ENCODE results near the gene KNSTRN.

The KNSTRN gene

GRCh38 chr15:40430271-40430805, 47.8 kb downstream of the KNSTRN start:
- Mint-ChIP-seq H3K4me3 (peak overlapping the region; percentile 22), H3K36me3 (ENCODE audit: low read depth) (no peaks in the 10 kb centered on the region), H3K27me3 (ENCODE audit: low read depth, poor library complexity) (peaks cover 46% of the 10 kb centered on the region), H3K27ac (no peak overlapping the region), H3K4me1 (peaks cover 21% of the 10 kb centered on the region), H3K9me3 (no peaks in the 10 kb centered on the region)
- TF ChIP-seq, protein P1, sequence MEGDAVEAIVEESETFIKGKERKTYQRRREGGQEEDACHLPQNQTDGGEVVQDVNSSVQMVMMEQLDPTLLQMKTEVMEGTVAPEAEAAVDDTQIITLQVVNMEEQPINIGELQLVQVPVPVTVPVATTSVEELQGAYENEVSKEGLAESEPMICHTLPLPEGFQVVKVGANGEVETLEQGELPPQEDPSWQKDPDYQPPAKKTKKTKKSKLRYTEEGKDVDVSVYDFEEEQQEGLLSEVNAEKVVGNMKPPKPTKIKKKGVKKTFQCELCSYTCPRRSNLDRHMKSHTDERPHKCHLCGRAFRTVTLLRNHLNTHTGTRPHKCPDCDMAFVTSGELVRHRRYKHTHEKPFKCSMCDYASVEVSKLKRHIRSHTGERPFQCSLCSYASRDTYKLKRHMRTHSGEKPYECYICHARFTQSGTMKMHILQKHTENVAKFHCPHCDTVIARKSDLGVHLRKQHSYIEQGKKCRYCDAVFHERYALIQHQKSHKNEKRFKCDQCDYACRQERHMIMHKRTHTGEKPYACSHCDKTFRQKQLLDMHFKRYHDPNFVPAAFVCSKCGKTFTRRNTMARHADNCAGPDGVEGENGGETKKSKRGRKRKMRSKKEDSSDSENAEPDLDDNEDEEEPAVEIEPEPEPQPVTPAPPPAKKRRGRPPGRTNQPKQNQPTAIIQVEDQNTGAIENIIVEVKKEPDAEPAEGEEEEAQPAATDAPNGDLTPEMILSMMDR (IDR thresholded peaks at IDR 0.05) = no peak
- peak; percentile 44 for DNase-seq

- H3K4me3 Mint-ChIP-seq = peak overlapping the region; percentile 77
- no peaks in the 10 kb centered on the region for H3K9me3 Mint-ChIP-seq
- no peak overlapping the region for H3K27ac Mint-ChIP-seq
- TF ChIP-seq, protein P1 (IDR thresholded peaks at IDR 0.05) = no peak
- no peaks in the 10 kb centered on the region for H3K36me3 Mint-ChIP-seq (ENCODE audit: low read depth)
- DNase-seq = no peak
- H3K4me1 Mint-ChIP-seq = peaks cover 60% of the 10 kb centered on the region
- peaks cover 50% of the 10 kb centered on the region for H3K27me3 Mint-ChIP-seq (ENCODE audit: low read depth, poor library complexity)
Observed at GRCh38 chr15:40435023-40435709, 52.6 kb downstream of the KNSTRN start.

DNA sequence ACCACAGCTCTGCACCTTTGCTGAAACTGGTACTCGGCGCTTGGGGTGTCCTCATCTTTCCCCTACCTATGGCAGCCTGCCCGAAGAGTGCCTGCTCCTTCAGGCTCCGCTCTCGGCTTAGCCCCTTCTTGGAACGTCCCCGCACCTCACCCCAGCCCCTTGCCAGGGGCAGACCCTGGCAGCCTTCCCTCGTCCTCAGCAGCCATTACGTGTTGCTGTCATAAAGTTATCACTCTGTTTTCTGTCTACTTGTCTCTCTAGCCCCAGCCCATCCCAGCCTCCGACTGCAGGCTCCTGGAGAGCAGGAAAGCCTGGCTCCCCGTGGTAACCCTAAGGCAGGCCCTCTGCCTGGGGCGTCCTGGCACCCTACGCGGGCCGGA, 53.2 kb downstream of the KNSTRN start:
- TF ChIP-seq, protein P1 (IDR thresholded peaks at IDR 0.05) = no peak
- peaks cover 56% of the 10 kb centered on the region for H3K4me1 Mint-ChIP-seq
- no peaks in the 10 kb centered on the region for H3K36me3 Mint-ChIP-seq (ENCODE audit: low read depth)
- no peaks in the 10 kb centered on the region for H3K9me3 Mint-ChIP-seq
- DNase-seq = no peak
- peaks cover 50% of the 10 kb centered on the region for H3K27me3 Mint-ChIP-seq (ENCODE audit: low read depth, poor library complexity)
- H3K27ac Mint-ChIP-seq = peak overlapping the region; percentile 2
- H3K4me3 Mint-ChIP-seq = peak overlapping the region; percentile 77

- Mint-ChIP-seq H3K4me3 (peak overlapping the region; percentile 88), H3K27me3 (ENCODE audit: low read depth, poor library complexity) (peaks cover 50% of the 10 kb centered on the region), H3K4me1 (peaks cover 52% of the 10 kb centered on the region), H3K9me3 (no peaks in the 10 kb centered on the region), H3K27ac (no peak overlapping the region), H3K36me3 (ENCODE audit: low read depth) (no peaks in the 10 kb centered on the region)
- TF ChIP-seq, protein P1 (IDR thresholded peaks at IDR 0.05) = no peak
- peak; percentile 54 for DNase-seq
Observed at GRCh38 chr15:40436116-40436891, 53.8 kb downstream of the KNSTRN start.

DNA sequence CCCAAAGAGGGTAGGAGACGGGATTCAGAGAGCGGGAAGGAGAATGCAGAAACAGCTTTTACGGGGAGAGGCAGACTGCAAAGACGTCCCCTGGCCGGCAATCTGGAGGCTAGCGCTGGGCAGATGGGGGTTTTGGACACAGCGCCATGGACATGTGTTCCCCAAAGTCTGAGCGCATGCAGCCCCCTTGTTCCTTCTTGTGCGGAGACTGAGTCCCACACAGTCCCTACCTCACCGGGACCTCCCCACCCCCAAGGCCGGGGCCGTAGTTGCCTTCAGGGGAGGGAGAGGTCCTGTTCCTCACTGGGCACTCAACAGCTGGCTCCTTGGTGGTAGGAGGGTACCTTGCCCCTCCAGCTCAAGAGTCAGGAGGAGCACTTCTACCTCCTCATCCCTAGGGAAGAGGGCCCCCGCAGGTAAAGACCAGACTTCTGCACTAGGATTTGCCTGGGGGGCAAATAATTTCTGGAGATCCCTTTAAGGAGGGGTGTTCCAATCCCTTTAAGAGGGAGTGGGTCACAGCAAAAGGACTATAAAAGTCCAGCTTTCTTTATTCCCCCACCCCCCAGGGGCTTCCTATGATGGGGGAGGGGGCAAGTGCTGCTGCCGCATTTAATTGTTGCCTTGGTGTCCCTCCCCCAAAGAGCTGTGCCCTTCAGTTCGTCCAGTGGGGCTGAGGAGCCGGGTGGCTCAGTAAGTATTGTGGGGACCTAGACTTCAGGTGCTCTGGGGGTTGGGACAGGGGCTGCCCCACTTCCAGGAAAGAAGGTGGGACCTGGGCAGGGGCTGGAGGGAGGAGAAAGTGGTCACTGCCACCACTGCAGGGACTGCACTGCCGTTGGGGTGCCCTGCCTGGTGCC, 54.6 kb downstream of the KNSTRN start:
- Mint-ChIP-seq H3K9me3 (no peaks in the 10 kb centered on the region), H3K27ac (no peak overlapping the region), H3K4me1 (peaks cover 52% of the 10 kb centered on the region), H3K36me3 (ENCODE audit: low read depth) (no peaks in the 10 kb centered on the region), H3K27me3 (ENCODE audit: low read depth, poor library complexity) (peaks cover 50% of the 10 kb centered on the region), H3K4me3 (peak overlapping the region; percentile 88)
- TF ChIP-seq, protein P1 (IDR thresholded peaks at IDR 0.05) = no peak
- DNase-seq = no peak
